Measurements from ENCODE around the gene SLC10A1.

- TF ChIP-seq POLR2A (IDR thresholded peaks at IDR 0.05; ENCODE audit: low read depth, low read length) (no peak), POLR2AphosphoS5 (IDR thresholded peaks at IDR 0.05; ENCODE audit: low read depth, low read length) (no peak)
Observed at GRCh38 chr14:69815556-69815955, 18.5 kb upstream of the SLC10A1 start.
